Measurements from ENCODE around the gene RNPC3.

GRCh38 chr1:103547840-103548239, 22.3 kb downstream of the RNPC3 start:
- no peak for TF ChIP-seq CTCF (conservative IDR thresholded peaks at IDR 0.05 in 1 of 2, IDR thresholded peaks at IDR 0.05 in 1 of 2; ENCODE audit: extremely low read depth in 1 of 2, insufficient read depth in 1 of 2, low read depth in 1 of 2, low read length in 2 of 2)
- no peak for TF ChIP-seq EZH2 (IDR thresholded peaks at IDR 0.05; ENCODE audit: borderline replicate concordance, low read length)

Data from mammary epithelial cell (primary cell).